Measurements from ENCODE around the gene SHANK3. TPM values are rescaled to one million over a fixed set of nuclear protein-coding genes. Genes with fewer than 3 reads are reported as not detected.

The SHANK3 gene
- total and polyA plus RNA-seq, 2 of the 8 experiments (the other 6 are each of a cell fraction or from before 2014, with no cell fraction given), result 1.5 to 6.0 TPM

DNA sequence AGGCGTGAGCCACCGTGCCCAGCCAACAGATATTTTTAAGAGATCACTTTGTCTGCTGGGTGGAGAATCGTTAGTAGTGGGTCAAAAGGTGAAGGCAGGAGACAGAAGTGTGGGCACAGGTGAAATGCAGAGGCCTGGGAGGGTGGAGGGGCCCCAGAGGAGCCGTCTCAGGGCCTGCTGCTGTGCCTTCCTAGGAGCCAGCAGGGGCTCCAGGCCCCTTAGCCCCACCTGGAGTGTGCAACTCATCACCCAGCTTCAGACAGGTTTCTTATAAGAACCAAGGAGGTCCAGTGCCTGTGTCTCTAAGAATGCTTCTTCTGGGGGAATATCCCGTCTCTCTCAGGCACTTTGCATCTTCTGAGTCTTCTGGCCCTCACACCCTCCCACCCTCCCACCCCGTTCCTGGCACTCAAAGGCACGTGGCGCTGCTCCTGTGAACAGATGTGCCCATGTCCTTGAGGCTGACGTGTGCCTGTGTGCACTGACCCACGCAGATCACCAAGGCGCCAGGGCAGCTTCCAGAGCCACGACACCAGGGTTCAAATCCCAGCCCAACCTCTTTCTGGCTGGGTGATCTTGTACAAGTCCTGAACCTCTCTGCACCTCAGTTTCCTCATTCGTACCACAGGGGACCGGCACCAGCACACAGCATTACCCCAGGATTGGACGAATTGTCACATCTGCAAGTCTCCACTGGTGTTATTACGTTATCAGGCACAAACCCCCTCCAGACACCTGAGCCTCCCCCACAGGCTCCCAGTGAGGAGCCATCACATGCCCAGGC lies 48.1 kb upstream of the SHANK3 start (continued):
- no peak for TF ChIP-seq BCL11A (IDR thresholded peaks at IDR 0.05; ENCODE audit: low read depth in 2 of 2, low read length in 2 of 2)
- no peak for TF ChIP-seq PHF8 (conservative IDR thresholded peaks at IDR 0.05; ENCODE audit: low read depth, low read length)
- no peak for TF ChIP-seq POU5F1 (IDR thresholded peaks at IDR 0.05; ENCODE audit: low read depth, low read length)
- TF ChIP-seq, protein P1, sequence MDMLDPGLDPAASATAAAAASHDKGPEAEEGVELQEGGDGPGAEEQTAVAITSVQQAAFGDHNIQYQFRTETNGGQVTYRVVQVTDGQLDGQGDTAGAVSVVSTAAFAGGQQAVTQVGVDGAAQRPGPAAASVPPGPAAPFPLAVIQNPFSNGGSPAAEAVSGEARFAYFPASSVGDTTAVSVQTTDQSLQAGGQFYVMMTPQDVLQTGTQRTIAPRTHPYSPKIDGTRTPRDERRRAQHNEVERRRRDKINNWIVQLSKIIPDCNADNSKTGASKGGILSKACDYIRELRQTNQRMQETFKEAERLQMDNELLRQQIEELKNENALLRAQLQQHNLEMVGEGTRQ (IDR thresholded peaks at IDR 0.05; ENCODE audit: low read length), result no peak
- no peak for TF ChIP-seq ASH2L (IDR thresholded peaks at IDR 0.05; ENCODE audit: low read length)
- TF ChIP-seq SIX5 (IDR thresholded peaks at IDR 0.05; ENCODE audit: low read depth, low read length), result no peak
